Measurements from ENCODE around the gene GPA33.

The GPA33 gene

DNA sequence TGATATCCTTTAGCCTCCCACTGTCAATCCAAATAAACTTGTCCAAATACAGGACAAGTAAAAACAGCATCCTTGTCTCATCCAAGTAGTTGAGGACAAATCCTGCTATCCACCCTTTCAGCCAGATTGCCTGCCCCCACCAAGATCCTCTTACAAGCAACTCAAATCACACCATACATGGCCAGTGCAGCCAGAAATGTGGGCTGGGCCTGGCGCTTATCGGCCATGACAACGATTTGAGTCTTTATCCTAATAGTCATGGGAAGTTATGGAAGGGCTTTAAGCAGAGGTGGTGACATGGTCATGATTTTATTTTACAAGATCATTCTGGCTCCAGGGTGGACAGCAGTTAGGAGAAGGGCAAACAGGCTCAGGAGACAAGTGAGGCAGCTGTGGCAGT lies 6.3 kb downstream of the GPA33 start:
- Histone ChIP-seq H3K27ac (ENCODE audit: low read length) (peak overlapping the region; percentile 85), H3K27me3 (ENCODE audit: low read depth, low read length) (no peaks in the 10 kb centered on the region), H3K4me3 (ENCODE audit: low read depth in 1 of 2, low read length in 2 of 2) (no peak overlapping the region), H3K9me3 (ENCODE audit: control insufficient read depth in 1 of 2, low read length in 2 of 2) (no peaks in the 10 kb centered on the region), H3K4me1 (ENCODE audit: control insufficient read depth in 1 of 2, insufficient read depth in 2 of 2, low read length in 2 of 2) (no peaks in the 10 kb centered on the region), H3K36me3 (ENCODE audit: control insufficient read depth in 1 of 2, insufficient read depth in 2 of 2, low read length in 2 of 2) (no peaks in the 10 kb centered on the region)

DNA sequence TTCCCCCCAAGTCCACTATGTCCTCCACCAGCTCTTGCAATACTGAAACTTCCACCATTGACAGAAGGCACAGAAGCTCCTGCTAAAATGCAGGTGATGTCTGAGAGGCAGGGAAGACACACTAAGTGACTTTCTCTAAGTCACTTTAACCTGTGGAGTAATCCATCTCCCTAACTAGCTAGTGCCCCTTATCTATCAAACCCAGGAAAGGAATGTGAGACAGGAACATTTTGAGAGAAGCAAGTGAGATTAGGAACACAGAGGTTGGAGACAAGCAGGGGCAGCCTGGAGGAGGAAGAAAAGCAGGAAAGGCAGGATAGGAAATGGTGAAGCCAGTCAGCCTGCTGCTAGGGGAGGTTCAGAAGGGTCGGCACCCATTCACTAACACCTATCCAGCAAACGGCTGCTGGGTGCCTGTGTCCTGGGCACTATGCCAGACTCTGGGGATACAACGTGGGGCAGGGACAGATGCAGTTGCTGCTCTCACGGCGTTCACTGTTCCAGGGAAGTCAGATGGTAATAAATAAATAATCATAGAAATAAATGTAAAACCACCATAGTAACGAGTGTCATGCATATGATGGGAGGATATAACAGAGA lies 7.0 kb downstream of the GPA33 start:
- Histone ChIP-seq H3K4me3 (ENCODE audit: low read depth in 1 of 2, low read length in 2 of 2) (no peak overlapping the region), H3K27me3 (ENCODE audit: low read depth, low read length) (no peaks in the 10 kb centered on the region), H3K4me1 (ENCODE audit: control insufficient read depth in 1 of 2, insufficient read depth in 2 of 2, low read length in 2 of 2) (no peaks in the 10 kb centered on the region), H3K36me3 (ENCODE audit: control insufficient read depth in 1 of 2, insufficient read depth in 2 of 2, low read length in 2 of 2) (no peaks in the 10 kb centered on the region), H3K9me3 (ENCODE audit: control insufficient read depth in 1 of 2, low read length in 2 of 2) (no peaks in the 10 kb centered on the region), H3K27ac (ENCODE audit: low read length) (peak overlapping the region; percentile 85)

GRCh38 chr1:167082511-167083027 lies 7.6 kb downstream of the GPA33 start:
- H3K4me3 ChIP-seq (ENCODE audit: low read depth in 1 of 2, low read length in 2 of 2) = no peak overlapping the region
- no peaks in the 10 kb centered on the region for H3K36me3 ChIP-seq (ENCODE audit: control insufficient read depth in 1 of 2, insufficient read depth in 2 of 2, low read length in 2 of 2)
- H3K27me3 ChIP-seq (ENCODE audit: low read depth, low read length) = no peaks in the 10 kb centered on the region
- peak overlapping the region; percentile 85 for H3K27ac ChIP-seq (ENCODE audit: low read length)
- no peaks in the 10 kb centered on the region for H3K9me3 ChIP-seq (ENCODE audit: control insufficient read depth in 1 of 2, low read length in 2 of 2)
- H3K4me1 ChIP-seq (ENCODE audit: control insufficient read depth in 1 of 2, insufficient read depth in 2 of 2, low read length in 2 of 2) = no peaks in the 10 kb centered on the region

- Histone ChIP-seq H3K4me3 (ENCODE audit: low read depth in 1 of 2, low read length in 2 of 2) (no peak overlapping the region), H3K36me3 (ENCODE audit: control insufficient read depth in 1 of 2, insufficient read depth in 2 of 2, low read length in 2 of 2) (no peaks in the 10 kb centered on the region), H3K9me3 (ENCODE audit: control insufficient read depth in 1 of 2, low read length in 2 of 2) (no peaks in the 10 kb centered on the region), H3K27me3 (ENCODE audit: low read depth, low read length) (no peaks in the 10 kb centered on the region), H3K27ac (ENCODE audit: low read length) (peak overlapping the region; percentile 68), H3K4me1 (ENCODE audit: control insufficient read depth in 1 of 2, insufficient read depth in 2 of 2, low read length in 2 of 2) (no peaks in the 10 kb centered on the region)
Observed at GRCh38 chr1:167081594-167082156, 8.5 kb downstream of the GPA33 start.

DNA sequence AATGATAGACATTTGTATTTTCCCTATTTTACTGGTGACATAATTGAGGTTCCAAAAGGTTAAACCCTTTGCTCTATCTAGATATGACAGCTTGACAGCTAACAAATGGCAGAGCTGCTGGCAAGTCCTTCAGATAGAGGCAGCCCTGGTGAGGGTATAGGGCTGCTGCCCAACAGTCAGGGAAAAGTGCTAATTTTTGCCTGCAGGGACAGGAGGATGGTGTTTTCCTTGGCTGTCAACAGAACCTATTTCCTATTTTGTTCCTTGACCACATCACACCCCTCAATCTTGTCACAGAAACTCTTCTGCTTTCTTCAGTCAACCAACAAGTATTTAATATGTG lies 12.3 kb downstream of the GPA33 start:
- Histone ChIP-seq H3K4me1 (ENCODE audit: control insufficient read depth in 1 of 2, insufficient read depth in 2 of 2, low read length in 2 of 2) (no peaks in the 10 kb centered on the region), H3K9me3 (ENCODE audit: control insufficient read depth in 1 of 2, low read length in 2 of 2) (no peaks in the 10 kb centered on the region), H3K36me3 (ENCODE audit: control insufficient read depth in 1 of 2, insufficient read depth in 2 of 2, low read length in 2 of 2) (no peaks in the 10 kb centered on the region), H3K4me3 (ENCODE audit: low read depth in 1 of 2, low read length in 2 of 2) (no peak overlapping the region), H3K27ac (ENCODE audit: low read length) (no peak overlapping the region), H3K27me3 (ENCODE audit: low read depth, low read length) (no peaks in the 10 kb centered on the region)

- Histone ChIP-seq H3K4me3 (ENCODE audit: low read depth in 1 of 2, low read length in 2 of 2) (no peak overlapping the region), H3K36me3 (ENCODE audit: control insufficient read depth in 1 of 2, insufficient read depth in 2 of 2, low read length in 2 of 2) (no peaks in the 10 kb centered on the region), H3K27ac (ENCODE audit: low read length) (no peak overlapping the region), H3K9me3 (ENCODE audit: control insufficient read depth in 1 of 2, low read length in 2 of 2) (no peaks in the 10 kb centered on the region), H3K4me1 (ENCODE audit: control insufficient read depth in 1 of 2, insufficient read depth in 2 of 2, low read length in 2 of 2) (no peaks in the 10 kb centered on the region), H3K27me3 (ENCODE audit: low read depth, low read length) (no peaks in the 10 kb centered on the region)
Observed at GRCh38 chr1:167077128-167077867, 12.9 kb downstream of the GPA33 start.

DNA sequence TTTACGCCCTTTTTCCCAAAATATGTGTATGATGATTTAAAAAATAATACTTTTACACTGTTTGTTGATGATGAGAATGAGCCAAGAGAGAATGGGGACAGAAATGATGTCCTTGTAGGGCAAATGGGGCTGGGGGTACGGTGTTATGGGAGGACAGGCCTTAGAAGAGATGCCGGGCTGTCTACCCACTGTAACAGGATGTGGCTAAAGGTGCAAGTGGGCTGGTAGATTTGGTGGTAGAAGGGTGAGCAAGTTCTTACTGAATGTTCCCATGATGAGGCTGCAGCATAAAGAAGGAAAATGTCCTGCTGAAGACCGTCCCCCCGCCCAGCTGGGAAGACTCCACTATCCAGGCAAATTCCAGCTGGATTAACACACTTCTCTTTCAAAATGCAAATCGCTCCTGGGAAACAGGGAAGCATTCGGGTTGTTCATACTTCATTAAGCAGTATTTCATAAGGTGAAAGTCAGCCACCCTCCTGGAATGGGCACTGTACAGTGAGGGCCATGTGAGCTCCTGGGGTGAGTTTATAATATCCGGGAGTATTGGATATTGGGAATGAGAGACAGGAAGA lies 14.0 kb downstream of the GPA33 start:
- Histone ChIP-seq H3K27me3 (ENCODE audit: low read depth, low read length) (no peaks in the 10 kb centered on the region), H3K9me3 (ENCODE audit: control insufficient read depth in 1 of 2, low read length in 2 of 2) (no peaks in the 10 kb centered on the region), H3K27ac (ENCODE audit: low read length) (no peak overlapping the region), H3K36me3 (ENCODE audit: control insufficient read depth in 1 of 2, insufficient read depth in 2 of 2, low read length in 2 of 2) (no peaks in the 10 kb centered on the region), H3K4me3 (ENCODE audit: low read depth in 1 of 2, low read length in 2 of 2) (no peak overlapping the region), H3K4me1 (ENCODE audit: control insufficient read depth in 1 of 2, insufficient read depth in 2 of 2, low read length in 2 of 2) (no peaks in the 10 kb centered on the region)

DNA sequence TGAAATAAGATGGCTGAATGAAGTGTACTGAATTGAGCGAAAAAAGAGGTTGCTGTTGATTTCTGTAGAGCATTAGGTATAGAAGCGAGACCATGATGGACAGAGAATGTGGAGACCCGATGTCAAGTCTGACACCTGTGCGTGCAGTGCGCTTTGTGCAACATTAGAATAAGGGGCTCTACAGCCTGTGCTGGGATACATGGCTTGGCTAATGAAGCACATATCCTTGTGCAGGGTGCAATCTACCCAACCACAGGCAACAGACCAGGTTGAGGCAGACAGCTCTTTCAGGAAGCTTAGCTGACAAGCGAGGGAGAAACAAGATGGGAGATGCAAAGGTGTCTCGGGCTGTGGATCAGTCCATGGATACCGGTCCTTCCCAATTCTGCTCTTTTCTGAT lies 18.9 kb downstream of the GPA33 start:
- H3K27me3 ChIP-seq (ENCODE audit: low read depth, low read length) = no peaks in the 10 kb centered on the region
- H3K36me3 ChIP-seq (ENCODE audit: control insufficient read depth in 1 of 2, insufficient read depth in 2 of 2, low read length in 2 of 2) = no peaks in the 10 kb centered on the region
- H3K4me1 ChIP-seq (ENCODE audit: control insufficient read depth in 1 of 2, insufficient read depth in 2 of 2, low read length in 2 of 2) = no peaks in the 10 kb centered on the region
- no peaks in the 10 kb centered on the region for H3K9me3 ChIP-seq (ENCODE audit: control insufficient read depth in 1 of 2, low read length in 2 of 2)
- H3K4me3 ChIP-seq (ENCODE audit: low read depth in 1 of 2, low read length in 2 of 2) = no peak overlapping the region
- H3K27ac ChIP-seq (ENCODE audit: low read length) = no peak overlapping the region

DNA sequence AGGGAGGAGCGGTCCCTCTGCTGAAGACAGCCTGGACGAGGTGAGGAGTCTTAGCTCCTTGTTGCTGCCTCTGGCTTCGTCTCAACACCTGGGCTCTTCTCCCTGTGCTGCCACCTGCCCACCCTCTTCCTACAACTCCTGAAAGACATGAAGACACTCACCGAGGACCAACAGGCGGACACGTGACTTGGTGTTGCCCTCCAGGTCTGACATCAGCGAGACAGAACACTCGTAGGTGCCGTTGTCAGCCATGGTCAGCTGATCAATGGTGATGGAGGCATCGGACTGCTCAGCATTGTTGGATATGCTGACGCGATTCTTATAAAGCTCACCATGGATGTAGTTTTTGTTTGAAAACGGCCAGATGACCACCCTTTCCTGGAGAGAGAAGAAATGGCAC lies 21.4 kb downstream of the GPA33 start:
- no peaks in the 10 kb centered on the region for H3K9me3 ChIP-seq (ENCODE audit: control insufficient read depth in 1 of 2, low read length in 2 of 2)
- no peaks in the 10 kb centered on the region for H3K4me1 ChIP-seq (ENCODE audit: control insufficient read depth in 1 of 2, insufficient read depth in 2 of 2, low read length in 2 of 2)
- H3K27me3 ChIP-seq (ENCODE audit: low read depth, low read length) = no peaks in the 10 kb centered on the region
- H3K27ac ChIP-seq (ENCODE audit: low read length) = no peak overlapping the region
- no peaks in the 10 kb centered on the region for H3K36me3 ChIP-seq (ENCODE audit: control insufficient read depth in 1 of 2, insufficient read depth in 2 of 2, low read length in 2 of 2)
- H3K4me3 ChIP-seq (ENCODE audit: low read depth in 1 of 2, low read length in 2 of 2) = no peak overlapping the region

GRCh38 chr1:167067904-167068303 lies 22.3 kb downstream of the GPA33 start:
- H3K27ac ChIP-seq (ENCODE audit: low read length) = no peak overlapping the region
- H3K9me3 ChIP-seq (ENCODE audit: control insufficient read depth in 1 of 2, low read length in 2 of 2) = no peaks in the 10 kb centered on the region
- H3K4me3 ChIP-seq (ENCODE audit: low read depth in 1 of 2, low read length in 2 of 2) = no peak overlapping the region
- H3K27me3 ChIP-seq (ENCODE audit: low read depth, low read length) = no peaks in the 10 kb centered on the region
- H3K4me1 ChIP-seq (ENCODE audit: control insufficient read depth in 1 of 2, insufficient read depth in 2 of 2, low read length in 2 of 2) = no peaks in the 10 kb centered on the region
- H3K36me3 ChIP-seq (ENCODE audit: control insufficient read depth in 1 of 2, insufficient read depth in 2 of 2, low read length in 2 of 2) = no peaks in the 10 kb centered on the region

- Histone ChIP-seq H3K9me3 (ENCODE audit: control insufficient read depth in 1 of 2, low read length in 2 of 2) (no peaks in the 10 kb centered on the region), H3K27me3 (ENCODE audit: low read depth, low read length) (no peaks in the 10 kb centered on the region), H3K4me3 (ENCODE audit: low read depth in 1 of 2, low read length in 2 of 2) (no peak overlapping the region), H3K4me1 (ENCODE audit: control insufficient read depth in 1 of 2, insufficient read depth in 2 of 2, low read length in 2 of 2) (no peaks in the 10 kb centered on the region), H3K27ac (ENCODE audit: low read length) (no peak overlapping the region), H3K36me3 (ENCODE audit: control insufficient read depth in 1 of 2, insufficient read depth in 2 of 2, low read length in 2 of 2) (no peaks in the 10 kb centered on the region)
Observed at GRCh38 chr1:167066333-167067122, 23.6 kb downstream of the GPA33 start.

Measured in muscle layer of duodenum (tissue), 2 donors.